ENCODE data around the gene CAPN9.

The CAPN9 gene

DNA sequence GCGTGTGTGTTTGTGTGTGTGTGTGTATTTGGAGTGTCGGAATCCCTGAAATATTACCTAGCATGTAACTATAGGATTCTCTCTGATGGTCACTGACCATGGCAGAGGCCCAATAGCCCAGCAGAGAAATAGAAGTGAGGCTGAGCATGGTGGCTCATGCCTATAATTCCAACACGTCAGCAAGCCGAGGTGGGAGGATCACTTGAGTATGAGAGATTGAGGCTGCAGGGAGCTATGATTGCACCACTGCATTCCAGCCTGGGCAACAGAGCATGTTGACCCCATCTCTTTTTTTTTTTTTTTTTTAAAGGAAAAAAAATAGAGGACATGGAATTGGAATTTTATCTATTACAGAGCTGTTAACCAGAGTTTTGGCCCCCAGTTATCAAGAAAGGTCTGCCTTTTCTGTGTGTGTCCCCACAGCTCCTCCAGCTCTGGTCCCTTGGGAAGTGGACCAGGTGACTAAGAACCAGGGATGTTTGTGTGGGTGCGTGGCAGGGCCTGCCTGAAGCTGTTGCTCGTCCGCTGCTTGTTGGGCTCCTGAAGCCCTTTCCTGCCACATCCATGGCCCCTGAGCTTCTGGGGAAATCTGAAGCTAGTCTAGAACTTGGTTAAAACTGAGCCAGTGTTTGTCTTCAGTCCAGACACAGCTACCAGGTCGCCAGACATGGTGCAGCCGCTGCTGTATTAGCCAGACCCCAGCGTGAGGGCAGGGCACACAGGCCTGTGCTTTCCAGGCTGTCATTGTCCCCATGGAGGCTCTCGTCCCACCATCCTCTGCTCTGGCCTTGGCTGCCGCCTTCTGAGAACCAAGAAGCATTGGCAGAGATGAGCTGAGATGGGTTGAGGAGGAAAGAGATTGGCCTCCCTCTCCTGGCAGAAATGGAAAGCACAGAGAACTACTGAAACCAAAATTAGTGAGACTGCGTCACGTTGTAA is 25.5 kb downstream of the CAPN9 start:
- no peak for DNase-seq

DNA sequence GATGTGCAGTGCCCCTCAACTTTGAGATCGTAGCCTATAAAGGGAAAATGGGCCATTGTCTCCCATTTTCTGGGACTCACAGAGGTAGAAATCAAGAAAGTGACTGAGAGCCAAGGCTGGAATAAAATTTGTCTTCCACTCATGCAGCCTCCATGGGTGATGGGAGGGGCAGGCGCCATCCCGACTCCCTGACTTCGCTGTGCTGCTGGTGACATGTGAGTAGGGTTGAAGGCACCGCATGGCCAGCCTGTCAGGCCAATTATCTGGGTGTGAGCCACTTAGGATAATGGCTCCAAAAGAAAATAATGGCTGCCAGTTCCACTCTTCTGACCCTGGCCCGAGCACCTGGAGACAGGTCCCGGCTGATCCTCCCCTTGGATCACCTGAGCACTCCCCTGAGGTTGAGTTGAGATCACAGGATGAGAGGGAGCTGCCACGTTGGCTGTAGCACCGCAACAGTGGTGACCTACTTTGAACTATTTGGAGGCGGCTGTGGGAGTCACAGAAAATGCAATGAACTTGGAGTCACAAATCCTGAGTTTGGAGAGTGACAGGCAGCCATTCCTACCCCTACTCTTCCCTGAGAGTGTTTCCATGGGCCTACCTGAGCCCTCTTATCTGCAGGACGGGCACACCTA is 26.3 kb downstream of the CAPN9 start:
- no peak for DNase-seq

DNA sequence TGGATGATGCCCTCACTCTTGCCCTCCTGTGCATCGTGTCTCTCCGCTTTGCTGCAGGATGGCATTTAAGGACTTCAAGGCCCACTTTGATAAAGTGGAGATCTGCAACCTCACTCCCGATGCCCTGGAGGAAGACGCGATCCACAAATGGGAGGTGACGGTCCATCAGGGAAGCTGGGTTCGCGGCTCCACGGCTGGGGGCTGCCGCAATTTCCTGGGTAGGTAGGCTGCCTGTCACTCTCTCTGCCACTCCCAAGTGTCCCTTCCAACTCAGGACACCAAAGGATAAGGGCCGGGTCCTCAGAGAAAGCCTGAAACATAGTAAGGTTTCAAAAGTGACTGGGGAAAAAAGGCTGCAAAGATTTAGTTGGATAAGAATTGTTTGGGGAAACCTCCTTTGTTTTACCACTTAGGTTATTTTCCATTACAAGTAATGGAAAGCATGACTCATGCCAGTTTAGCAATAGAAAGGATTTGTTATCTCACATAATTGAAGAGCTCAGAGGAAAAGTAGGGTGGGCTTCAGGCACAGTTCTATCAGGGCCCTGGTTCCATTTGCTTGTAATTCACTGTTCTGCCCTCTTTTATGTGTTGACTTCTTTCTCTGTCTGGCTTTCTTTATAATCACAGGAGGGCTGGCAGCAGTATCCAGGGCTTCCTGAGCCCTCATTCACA is 31.9 kb downstream of the CAPN9 start:
- DNase-seq: no peak

DNA sequence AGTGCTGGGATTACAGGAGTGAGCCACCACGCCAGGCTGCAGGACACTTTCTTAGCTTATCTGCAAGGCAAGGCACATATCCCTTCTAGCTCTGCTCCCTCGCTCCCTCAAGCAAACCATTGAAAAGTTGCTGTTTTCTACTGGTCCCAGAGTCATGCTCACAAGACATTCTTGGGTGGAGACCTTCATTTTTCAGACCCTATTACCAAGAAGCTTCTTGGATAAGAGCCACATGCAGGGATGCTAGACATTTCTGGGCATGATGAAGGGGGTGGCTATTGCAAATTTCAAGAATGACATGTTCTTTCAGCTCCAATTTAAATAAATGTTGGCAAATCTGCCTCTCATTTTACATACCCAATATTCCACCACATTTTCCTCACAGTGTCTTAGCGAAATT is 33.9 kb downstream of the CAPN9 start:
- no peak for DNase-seq

DNA sequence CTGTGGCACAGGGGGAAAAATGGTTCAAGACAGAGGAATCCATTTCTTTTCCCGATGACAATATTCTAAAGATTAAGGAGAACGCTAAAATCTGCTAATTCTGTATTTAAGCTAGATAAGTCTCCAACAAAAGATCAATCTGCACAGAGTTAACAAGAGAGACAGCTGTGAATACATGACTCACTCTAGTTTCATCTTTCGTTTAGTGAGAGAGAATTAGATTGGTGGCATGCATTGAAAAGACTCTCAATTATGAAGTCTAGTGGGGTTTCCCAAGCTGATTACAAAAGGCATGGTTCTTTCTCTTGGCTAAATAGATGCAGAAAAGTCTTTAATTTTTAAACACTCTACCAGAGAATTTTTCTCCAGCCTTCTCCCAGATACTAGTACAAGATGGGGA is 34.4 kb downstream of the CAPN9 start:
- no peak for DNase-seq

DNA sequence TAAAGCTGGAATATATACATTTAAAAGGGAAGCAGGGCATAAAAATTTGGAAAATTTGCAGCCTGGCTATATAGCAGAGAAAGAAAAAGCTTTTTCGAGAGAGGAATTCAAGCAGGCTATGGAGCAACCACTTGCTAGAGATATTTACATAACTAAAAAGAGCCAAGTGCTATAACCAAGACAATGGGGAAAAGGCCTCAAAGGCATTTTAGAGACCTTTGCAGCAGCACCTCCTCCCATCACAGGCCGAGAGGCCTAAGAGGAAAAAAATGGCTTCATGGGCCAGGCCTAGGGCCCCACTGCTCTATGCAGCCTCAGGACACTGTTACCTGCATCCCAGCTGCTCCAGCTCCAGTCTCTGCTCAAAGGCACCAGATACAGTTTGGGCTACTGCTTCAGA is 37.0 kb downstream of the CAPN9 start:
- no peak for DNase-seq

DNA sequence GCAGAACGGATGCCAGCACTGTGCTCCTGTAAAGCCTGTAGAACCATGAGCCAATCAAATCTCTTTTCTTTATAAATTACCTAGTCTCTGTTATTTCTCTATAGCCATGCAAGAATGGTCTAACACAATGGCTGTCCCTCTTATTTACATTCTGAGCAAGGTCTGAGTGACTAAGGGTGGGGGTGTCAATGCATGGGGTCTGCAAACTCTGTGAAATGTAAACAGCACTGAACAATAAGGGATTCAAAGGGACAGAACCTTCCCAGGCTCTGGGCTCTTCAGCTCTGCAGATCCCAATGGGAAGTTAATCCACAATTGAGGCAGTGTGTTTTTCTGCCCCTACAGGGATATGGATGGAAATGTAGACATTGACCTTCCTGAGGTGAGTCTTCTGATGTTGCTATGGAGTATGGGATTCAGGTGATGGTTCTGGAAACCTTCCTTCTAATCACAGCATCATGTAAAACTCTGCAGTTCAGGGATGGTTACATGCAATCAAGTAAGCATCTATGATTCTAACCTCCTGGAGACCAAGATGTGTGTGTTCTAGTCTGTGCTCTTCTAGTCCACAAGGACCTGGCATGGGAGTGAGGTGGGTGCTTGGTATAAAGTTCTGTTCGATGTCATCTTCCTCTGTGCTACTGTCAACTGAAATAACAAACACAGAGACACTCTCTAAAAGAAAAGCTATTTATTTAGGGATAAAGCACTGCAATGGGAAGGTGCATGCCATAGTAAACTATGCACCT is 38.6 kb downstream of the CAPN9 start:
- no peak for DNase-seq

DNA sequence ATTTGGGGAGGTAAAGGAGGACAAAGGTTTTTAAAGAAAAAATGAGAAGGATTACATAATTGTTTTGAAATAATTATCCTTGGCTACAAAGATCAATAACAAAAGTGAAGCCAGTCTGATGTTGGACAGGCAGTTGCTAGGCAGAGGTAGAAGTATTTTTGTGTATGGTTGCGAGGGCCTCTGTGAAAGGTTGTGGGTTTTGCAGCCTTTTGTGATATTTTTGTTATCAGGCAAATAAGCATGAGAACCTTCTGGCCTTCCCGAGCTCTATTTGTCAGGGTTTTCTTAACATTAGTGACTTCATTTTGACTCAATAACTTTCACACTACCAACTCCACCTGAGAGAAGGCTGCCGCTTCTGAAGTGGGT is 39.2 kb downstream of the CAPN9 start:
- no peak for DNase-seq

DNA sequence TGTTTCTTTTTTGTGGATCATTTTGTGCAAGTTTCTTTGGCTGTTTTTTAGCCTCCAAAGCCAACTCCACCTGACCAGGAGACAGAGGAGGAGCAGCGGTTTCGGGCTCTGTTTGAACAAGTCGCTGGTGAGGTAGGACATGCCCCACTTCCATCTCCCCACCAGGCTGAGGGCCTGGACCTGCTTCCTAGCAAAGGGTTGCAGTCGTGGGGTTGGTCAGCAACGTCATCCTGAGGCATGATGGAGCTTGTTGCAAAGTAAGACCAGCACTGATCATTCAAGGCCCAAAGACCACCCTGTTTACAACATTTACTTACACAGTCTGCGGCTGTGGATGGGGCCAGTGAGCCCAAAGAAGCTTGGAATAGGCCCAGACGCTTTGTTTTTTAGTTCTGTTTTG is 40.3 kb downstream of the CAPN9 start:
- DNase-seq: no peak

DNA sequence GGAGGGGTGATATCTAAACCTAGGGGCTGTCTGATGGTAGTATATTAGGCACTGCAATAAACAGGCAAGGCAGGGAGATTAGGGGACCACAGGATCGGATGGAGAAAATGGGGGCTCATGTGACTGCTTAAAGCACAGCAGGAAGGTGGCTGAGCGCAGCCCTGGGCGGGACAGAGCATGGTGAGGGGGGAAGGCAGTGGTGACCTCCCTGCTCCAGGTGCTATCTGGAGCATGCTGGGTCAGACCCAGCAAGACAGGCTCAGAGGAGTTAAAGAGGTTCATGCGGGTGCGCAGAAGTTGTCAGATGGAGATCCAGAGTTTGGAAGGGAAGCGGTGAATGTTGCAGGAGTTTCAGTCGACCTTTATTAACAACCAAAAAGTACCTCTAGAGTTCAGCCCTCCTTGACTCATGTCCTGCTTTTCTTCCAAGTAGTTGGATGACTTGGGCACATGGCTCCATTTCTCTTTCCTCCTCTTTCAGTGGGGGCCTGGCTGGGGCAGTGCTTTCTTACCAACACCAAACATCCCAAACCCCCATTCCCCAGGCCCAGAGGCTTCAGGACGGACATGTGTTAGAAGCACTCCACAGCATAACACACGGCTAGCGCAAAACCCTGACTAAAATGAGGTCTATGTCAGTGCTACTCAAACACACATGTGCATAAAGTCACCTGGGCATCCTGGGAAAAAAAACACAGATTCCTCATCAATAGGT is 41.5 kb downstream of the CAPN9 start:
- DNase-seq: no peak

DNA sequence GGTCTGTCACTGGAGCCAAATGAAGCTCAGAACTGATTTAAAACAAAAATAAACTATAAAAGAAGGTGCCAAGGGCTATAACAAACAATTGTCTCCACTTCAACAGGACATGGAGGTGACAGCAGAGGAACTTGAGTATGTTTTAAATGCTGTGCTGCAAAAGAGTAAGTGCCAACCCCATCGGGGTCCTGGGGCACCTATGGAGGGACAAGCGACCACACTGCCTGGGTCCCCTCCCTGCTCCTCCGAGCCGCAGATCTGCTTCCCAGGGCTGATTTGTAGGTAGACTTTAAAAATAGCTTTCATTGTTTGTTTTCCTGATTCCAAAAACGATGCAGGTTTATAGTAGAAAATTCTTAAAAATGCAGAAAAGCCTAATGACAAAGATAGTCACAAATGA is 42.8 kb downstream of the CAPN9 start:
- DNase-seq: no peak

DNA sequence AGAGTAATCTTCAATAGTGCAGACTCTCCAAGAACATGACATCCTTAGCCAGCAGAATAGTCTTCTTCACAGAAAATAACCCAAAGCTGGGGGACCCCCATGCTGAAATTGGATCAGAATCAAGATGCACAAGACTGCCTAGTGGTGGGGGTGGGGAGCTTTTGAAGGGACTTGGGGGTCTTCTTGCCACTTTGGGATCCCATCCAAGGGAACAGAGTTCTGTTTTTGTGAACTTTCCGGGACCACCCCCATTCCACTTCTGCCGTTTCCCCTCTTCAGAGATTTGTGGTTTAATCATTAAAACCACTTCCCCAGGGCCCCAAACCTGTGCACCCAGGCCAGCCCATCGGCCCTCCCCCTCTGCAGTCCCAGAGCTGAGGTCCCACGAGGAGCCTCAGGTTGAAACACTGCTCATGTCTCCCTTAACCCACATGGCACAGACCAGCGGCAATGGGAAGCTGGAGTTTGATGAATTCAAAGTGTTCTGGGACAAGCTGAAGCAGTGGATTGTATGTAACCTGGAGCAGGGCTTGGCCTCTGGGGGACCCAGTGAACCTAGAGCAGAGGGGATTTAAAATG is 44.9 kb downstream of the CAPN9 start:
- DNase-seq: no peak

DNA sequence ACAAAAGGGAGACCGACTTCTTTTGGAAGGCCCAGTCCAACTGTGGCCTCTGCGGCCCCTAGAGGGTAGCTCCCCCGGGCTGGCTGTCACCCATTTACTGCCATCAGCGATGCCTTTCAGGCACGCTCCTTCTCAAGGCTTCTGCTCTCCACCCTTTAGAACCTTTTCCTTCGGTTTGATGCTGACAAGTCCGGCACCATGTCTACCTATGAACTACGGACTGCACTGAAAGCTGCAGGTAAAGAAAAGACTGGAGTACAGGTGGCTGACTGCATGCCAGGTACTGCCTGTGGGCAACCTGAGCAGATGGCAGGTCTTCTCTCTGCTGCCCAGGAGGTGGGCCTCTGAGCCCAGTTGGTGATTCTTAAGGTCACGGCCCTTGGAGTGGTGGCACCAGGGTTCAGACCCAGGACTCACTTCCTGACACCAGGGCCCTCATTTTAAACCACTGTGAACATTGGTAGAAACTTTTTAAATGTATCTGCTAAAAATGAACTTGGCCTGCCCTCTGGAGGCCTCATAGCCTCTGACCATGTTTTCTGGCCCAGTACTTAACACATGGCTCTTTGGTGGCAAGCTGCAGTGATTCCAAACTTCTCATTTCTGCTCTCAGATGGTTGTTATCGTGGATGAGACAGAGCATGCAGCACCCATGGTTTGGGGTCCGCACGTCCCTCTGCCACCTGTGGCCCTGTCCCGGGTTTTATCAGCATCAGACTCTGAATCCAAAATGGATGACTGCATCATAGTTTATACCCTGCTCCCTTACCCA is 45.7 kb downstream of the CAPN9 start:
- DNase-seq: no peak

DNA sequence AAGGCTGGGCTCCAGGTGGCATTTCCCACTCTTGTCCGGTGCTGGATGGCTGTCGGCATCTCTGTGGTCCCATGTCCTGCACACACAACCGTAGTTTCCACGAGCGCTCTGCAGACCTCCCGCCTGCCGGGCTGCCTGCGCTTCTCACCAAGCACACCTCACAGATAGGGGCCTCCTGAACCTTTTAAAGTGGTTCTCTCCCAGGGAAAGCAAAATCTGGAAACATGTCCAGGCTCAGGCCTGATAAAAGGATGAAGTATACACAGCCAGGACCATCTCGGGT is 46.2 kb downstream of the CAPN9 start:
- DNase-seq: no peak

DNA sequence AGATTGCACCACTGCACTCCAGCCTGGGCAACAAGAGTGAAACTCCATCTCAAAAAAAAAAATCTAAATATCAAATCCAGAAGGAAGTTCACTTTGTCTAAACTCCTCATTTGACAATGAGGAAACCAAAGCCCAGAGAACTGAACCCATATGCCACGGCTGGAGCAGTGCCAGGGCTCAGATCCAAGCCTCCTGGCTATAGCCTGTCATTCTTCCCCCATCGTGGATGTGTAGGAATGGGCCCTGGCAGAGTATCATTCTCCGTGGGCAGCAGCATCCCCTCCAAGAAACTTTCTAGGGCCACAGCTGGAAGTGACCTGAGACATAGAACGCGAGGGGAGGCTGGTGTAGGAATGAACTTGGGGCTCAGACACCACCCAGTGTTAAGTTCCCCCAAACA is 47.2 kb downstream of the CAPN9 start:
- no peak for DNase-seq

DNA sequence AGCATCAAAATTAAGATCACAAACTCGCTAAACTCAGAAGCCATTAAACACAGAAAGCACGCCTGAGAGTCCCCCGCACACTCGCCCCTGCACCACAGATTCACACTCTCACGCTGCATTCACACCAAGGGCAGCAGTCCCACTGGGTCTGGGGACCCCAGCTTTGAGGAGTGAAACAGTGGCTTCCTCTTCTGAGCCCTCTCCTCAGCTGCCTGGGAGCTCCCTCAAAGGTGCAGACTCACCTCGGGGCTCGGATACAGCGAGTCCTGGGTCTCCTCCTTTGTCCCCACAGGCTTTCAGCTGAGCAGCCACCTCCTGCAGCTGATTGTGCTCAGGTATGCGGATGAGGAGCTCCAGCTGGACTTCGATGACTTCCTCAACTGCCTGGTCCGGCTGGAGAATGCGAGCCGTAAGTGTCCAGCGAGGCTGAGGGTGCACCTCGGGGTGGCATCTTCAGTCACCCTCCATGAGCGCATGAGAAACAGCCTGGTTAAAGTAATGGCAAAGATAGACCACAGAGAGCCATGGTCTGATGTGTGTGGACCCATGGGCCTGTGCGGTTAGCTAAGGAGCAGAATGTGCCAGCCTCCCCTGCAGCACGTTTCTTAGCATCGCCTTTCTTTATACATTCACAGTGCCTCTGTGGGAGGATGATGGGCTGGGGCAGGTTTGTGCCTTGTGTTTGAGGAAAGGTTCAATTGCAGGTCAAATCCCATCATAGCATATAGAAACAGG is 47.9 kb downstream of the CAPN9 start:
- no peak for DNase-seq

DNA sequence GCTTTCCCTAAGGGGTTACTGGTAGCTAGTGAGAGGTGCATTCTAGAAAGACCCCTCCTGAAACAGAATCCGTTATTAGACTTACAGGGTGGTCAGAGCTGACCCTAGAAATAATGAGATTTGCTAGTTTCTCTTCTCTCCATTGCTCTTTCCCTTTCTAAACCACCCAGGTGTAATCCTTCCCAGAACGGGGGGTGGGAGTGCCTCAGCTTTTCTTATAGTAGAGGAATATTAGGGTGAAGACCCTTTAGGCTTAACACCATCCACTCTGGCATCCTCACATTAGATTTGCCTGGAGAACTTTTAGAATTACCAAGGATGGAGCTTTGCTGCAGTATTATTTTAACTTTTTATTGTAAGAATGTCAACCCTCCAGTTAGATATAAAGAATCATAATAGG is 49.4 kb downstream of the CAPN9 start:
- no peak for DNase-seq

DNA sequence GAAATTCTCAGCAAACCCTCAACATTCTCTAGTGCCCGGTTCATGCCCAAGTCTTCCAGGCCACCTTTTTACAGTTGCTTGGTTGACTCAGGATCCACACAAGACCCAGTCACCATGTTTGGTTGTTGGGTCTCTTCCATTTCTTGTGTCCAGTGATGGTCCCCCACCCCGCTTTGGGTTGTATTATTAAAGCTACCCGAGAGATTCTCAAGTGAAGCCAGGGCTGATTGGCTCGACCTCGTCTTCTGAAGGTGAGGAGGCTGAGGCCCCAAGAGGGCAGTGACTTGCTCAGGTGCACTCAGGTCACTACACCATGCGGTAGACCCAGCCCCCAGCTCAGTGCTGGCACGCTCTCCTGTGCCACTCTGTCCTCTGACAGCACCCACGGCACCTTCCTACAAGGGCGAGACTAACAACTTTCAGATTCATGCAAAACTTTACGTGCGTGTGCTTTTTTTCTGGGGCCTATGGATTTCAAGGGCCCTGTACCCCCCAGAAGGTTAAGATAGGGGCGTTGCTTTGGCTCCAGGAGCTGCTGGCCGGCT is 50.3 kb downstream of the CAPN9 start:
- DNase-seq: no peak

DNA sequence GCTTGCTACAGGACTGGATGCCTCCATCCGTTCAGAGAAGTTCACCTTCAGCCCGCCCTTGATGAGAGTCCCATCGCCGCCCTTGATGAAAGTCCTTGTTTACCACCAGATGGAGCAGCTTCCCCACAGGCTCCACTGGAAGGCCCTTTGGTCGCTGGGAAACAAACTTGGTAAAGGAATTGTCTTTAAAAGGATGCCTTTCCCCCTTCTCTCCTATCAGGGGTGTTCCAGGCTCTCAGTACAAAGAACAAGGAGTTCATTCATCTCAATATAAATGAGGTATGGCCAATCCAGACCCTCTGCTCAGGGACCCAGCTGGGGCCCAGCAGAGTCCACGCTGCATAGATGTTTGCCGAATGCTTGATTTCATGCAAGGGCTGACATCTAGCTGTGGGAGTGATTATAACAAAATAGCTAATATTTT is 50.8 kb downstream of the CAPN9 start:
- no peak for DNase-seq

DNA sequence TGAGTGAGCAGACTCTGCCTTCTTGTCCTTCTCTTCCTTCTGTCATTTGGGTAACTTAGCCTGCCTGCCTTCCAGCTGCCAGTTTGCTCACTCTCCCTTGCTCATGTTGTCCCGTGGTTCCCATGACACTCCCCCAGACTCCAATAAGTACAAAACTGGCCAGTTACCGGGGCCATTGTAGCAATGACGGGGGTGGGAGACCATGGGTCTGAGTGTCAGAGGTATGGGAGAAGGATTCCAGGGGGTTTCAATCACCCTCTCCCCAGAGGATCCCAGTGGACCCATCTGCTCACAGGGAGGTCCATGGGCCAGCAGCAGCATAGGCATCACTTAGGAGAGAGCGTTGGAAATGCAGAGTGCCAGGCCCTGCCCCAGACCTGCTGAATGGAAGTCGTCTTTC is 51.3 kb downstream of the CAPN9 start:
- no peak for DNase-seq
